H1 (cell line): Measurements from ENCODE around the gene POLR2I. TPM values are rescaled to one million over a fixed set of nuclear protein-coding genes. Genes with fewer than 3 reads are reported as not detected.

Experiments used
- CHD7 ChIP-seq: fragments of 300-600 bp; sonication (generic); IDR thresholded peaks from 2 replicates; pipeline ENCODE4 v1.7.1; 2012; ENCODE audit warnings: low read length, moderate library complexity, mild to moderate bottlenecking, inconsistent platforms; ENCODE audit not compliant: insufficient replicate concordance
- JUND ChIP-seq: IDR thresholded peaks from 2 replicates; pipeline ENCODE4 v1.6.1; 2011; ENCODE audit warnings: mild to moderate bottlenecking, improper control_type of control experiment, low read length
- NRF1 ChIP-seq: IDR thresholded peaks from 2 replicates; pipeline ENCODE4 v1.6.1; 2011; ENCODE audit warnings: mild to moderate bottlenecking, low read depth, low read length, improper control_type of control experiment
- PHF8 ChIP-seq: fragments of 200-600 bp; sonication (generic); conservative IDR thresholded peaks from 2 replicates; pipeline ENCODE4 v1.7.1; 2012; ENCODE audit warnings: low read depth, mild to moderate bottlenecking, inconsistent platforms, low read length, moderate library complexity
- TAF7 ChIP-seq: optimal IDR thresholded peaks from 2 replicates; pipeline ENCODE3; 2011; ENCODE audit warnings: low read depth, mild to moderate bottlenecking, inconsistent platforms, low read length, moderate library complexity, borderline replicate concordance
- polyA plus RNA-seq, 7 experiments: library from polyadenylated mRNA; depleted of rRNA in 3 of 7; stranded (reverse) in 5 of 7; unstranded in 2 of 7; fragments of >200 nt in 5 of 7; fragments of 200-250 nt in 2 of 7; gene quantifications; 1 replicate in 5 of 7; 2 replicates in 1 of 7; 4 replicates in 1 of 7; pipeline versions ENCODE4 v1.2.1 to v1.2.3, GENCODE V29; 2011 to 2013; ENCODE audit warnings: missing spikeins in 2 of 7, mixed read lengths in 2 of 7
- total RNA-seq: library from RNA; stranded (reverse); fragmentation: NEBNext Ultra II Directional; extraction: Animal tissue kit (Norgen Biotek cat#: 25700); gene quantifications from 2 replicates; pipeline ENCODE4 v1.2.1, GENCODE V29; 2021

POLR2I gene
- total and polyA plus RNA-seq, 2 of the 8 experiments (the other 6 are each of a cell fraction or from before 2014, with no cell fraction given): 143 to 150 TPM

GRCh38 chr19:36153126-36153525, 38.5 kb upstream of the POLR2I start (continued):
- TF ChIP-seq CHD7 (no peak), JUND (no peak), PHF8 (no peak), TAF7 (no peak), NRF1 (no peak)
